NCI-H510A treated with DMSO at 0.1 percent for 48 hours (cell line): ENCODE measurements around the gene BLOC1S3.

Experiments
- DNase-seq: peaks from one replicate; lab custom pipeline; 2025; lab: John Stamatoyannopoulos, UW

The BLOC1S3 gene

GRCh38 chr19:45146251-45146650 lies 32.3 kb upstream of the BLOC1S3 start:
- DNase-seq, result no peak

- no peak for DNase-seq
Observed at GRCh38 chr19:45146741-45147205, 31.8 kb upstream of the BLOC1S3 start.

GRCh38 chr19:45147835-45148676 lies 30.5 kb upstream of the BLOC1S3 start:
- no peak for DNase-seq

GRCh38 chr19:45149129-45149528 lies 29.5 kb upstream of the BLOC1S3 start:
- no peak for DNase-seq

GRCh38 chr19:45150180-45150579 lies 28.4 kb upstream of the BLOC1S3 start:
- DNase-seq, result no peak

GRCh38 chr19:45150751-45151281 lies 27.8 kb upstream of the BLOC1S3 start:
- no peak for DNase-seq

GRCh38 chr19:45151320-45151719 lies 27.3 kb upstream of the BLOC1S3 start:
- DNase-seq, result no peak

GRCh38 chr19:45151821-45152503 lies 26.6 kb upstream of the BLOC1S3 start:
- no peak for DNase-seq

GRCh38 chr19:45152504-45153338 lies 25.9 kb upstream of the BLOC1S3 start:
- DNase-seq, result peak; percentile 33

- no peak for DNase-seq
Observed at GRCh38 chr19:45153339-45154063, 25.1 kb upstream of the BLOC1S3 start.

- DNase-seq, result no peak
Observed at GRCh38 chr19:45154064-45154827, 24.3 kb upstream of the BLOC1S3 start.

GRCh38 chr19:45156011-45156630 lies 22.5 kb upstream of the BLOC1S3 start:
- no peak for DNase-seq

- no peak for DNase-seq
Observed at GRCh38 chr19:45156751-45157150, 21.8 kb upstream of the BLOC1S3 start.

GRCh38 chr19:45158503-45159209 lies 19.9 kb upstream of the BLOC1S3 start:
- no peak for DNase-seq

- no peak for DNase-seq
Observed at GRCh38 chr19:45159210-45159970, 19.2 kb upstream of the BLOC1S3 start.

- DNase-seq, result no peak
Observed at GRCh38 chr19:45159971-45160324, 18.6 kb upstream of the BLOC1S3 start.

GRCh38 chr19:45160870-45161737 lies 17.5 kb upstream of the BLOC1S3 start, which contains the start of gene NKPD1:
NKPD1 (minus strand) TSS chr19:45160982; CDS start chr19:45160150, 832 bp downstream.
- peak; percentile 68 for DNase-seq
